Caco-2 (cell line): Measurements from ENCODE around the gene HAUS3. TPM values are rescaled to one million over a fixed set of nuclear protein-coding genes. Genes with fewer than 3 reads are reported as not detected.

Experiments used
- BruUV-seq: library from RNA; stranded (reverse); fragments of 400-500 nt; replicated peaks from 2 replicates; lab custom pipeline; 2021; lab: Mats Ljungman, UMichigan
- CTCF ChIA-PET: fragments of 300-600 bp; sonication (Branson Sonifier 250); formaldehyde crosslinking; loops from one replicate; lab custom pipeline; 2022; ENCODE audit warnings: antibody characterized with exemption; lab: Charles Lee
- POLR2A ChIA-PET: fragments of 300-600 bp; sonication (Branson Sonifier 250); formaldehyde crosslinking; loops from one replicate; lab custom pipeline; 2022; ENCODE audit warnings: antibody characterized with exemption; lab: Charles Lee
- DNase-seq, 2 experiments: peaks; one replicate each; pipeline versions ENCODE4 v3.0.0 to v3.0.0-alpha.2; 2020 to 2022
- H3K27me3 ChIP-seq: replicated peaks from 2 replicates; pipeline ENCODE4 v1.6.0; 2011; ENCODE audit warnings: low read length; ENCODE audit not compliant: control insufficient read depth, insufficient read depth
- H3K36me3 ChIP-seq: 2 replicates; pipeline ENCODE4 v1.5.1; 2011; ENCODE audit warnings: low read length; ENCODE audit not compliant: control insufficient read depth, insufficient read depth
- H3K4me1 ChIP-seq: fragments of 250-450 bp; sonication (Bioruptor Pico); 2 replicates; pipeline ENCODE4 v1.5.1; 2020; ENCODE audit warnings: mild to moderate bottlenecking
- H3K4me3 ChIP-seq: 2 replicates; pipeline ENCODE4 v1.5.1; 2011; ENCODE audit warnings: low read depth, mild to moderate bottlenecking, control low read depth, low read length
- H3K9me3 ChIP-seq: fragments of 250-450 bp; sonication (Bioruptor Pico); 2 replicates; pipeline ENCODE4 v1.5.1; 2020; ENCODE audit warnings: mild to moderate bottlenecking, moderate library complexity
- H3K27ac Mint-ChIP-seq: one replicate; pipeline ENCODE4 v1.8.0; 2022; ENCODE audit warnings: mixed read lengths; ENCODE audit not compliant: unreplicated experiment
- H3K27me3 Mint-ChIP-seq: one replicate; pipeline ENCODE4 v1.8.0; 2022; ENCODE audit warnings: mixed read lengths; ENCODE audit not compliant: insufficient read depth, unreplicated experiment
- H3K36me3 Mint-ChIP-seq: one replicate; pipeline ENCODE4 v1.8.0; 2022; ENCODE audit warnings: mild to moderate bottlenecking, mixed read lengths; ENCODE audit not compliant: insufficient read depth, unreplicated experiment
- H3K4me1 Mint-ChIP-seq: one replicate; pipeline ENCODE4 v1.8.0; 2022; ENCODE audit warnings: low read depth, mixed read lengths; ENCODE audit not compliant: unreplicated experiment
- H3K4me3 Mint-ChIP-seq: one replicate; pipeline ENCODE4 v1.8.0; 2022; ENCODE audit warnings: mild to moderate bottlenecking, moderate library complexity, mixed read lengths; ENCODE audit not compliant: unreplicated experiment
- H3K9me3 Mint-ChIP-seq: one replicate; pipeline ENCODE4 v1.8.0; 2022; ENCODE audit warnings: mixed read lengths; ENCODE audit not compliant: unreplicated experiment
- CTCF ChIP-seq, 2 experiments: fragments of 200-600 bp in 1 of 2; IDR thresholded peaks; 1 replicate in 1 of 2; 2 replicates in 1 of 2; pipeline versions ENCODE4 v1.5.1 to v1.8.0; 2011 to 2022; ENCODE audit warnings: antibody characterized with exemption in 1 of 2, control low read depth in 1 of 2, inconsistent platforms in 1 of 2, low read depth in 1 of 2, low read length in 1 of 2, mild to moderate bottlenecking in 1 of 2, moderate library complexity in 1 of 2; ENCODE audit not compliant: insufficient read depth in 1 of 2, severe bottlenecking in 1 of 2, unreplicated experiment in 1 of 2
- intact Hi-C: fragments of 100-400 bp; cut with micrococcal nuclease; formaldehyde crosslinking; loops from one replicate; pipeline ENCODE4 v1.10.0; 2022; ENCODE audit not compliant: unreplicated experiment
- total RNA-seq: library from RNA; stranded (reverse); gene quantifications from 2 replicates; pipeline ENCODE4 v1.2.3, GENCODE V29; 2022

Gene HAUS3
- total RNA-seq, 1 experiment from 2014 or later, result 17.9 TPM

- Histone ChIP-seq H3K27me3 (no peaks in the 10 kb centered on the region), H3K4me3 (no peak overlapping the region), H3K36me3 (no peaks in the 10 kb centered on the region), H3K4me1 (no peaks in the 10 kb centered on the region), H3K9me3 (no peaks in the 10 kb centered on the region)
- Mint-ChIP-seq H3K4me3 (no peak overlapping the region), H3K36me3 (no peaks in the 10 kb centered on the region), H3K4me1 (peaks cover 9% of the 10 kb centered on the region), H3K27me3 (no peaks in the 10 kb centered on the region), H3K27ac (no peak overlapping the region), H3K9me3 (no peaks in the 10 kb centered on the region)
- intact Hi-C loops, result loop anchor here (1.0 to 5.0 kb wide), 3 partner anchors 197 to 249 kb away; partner anchors contain the start of genes CFAP99, RNF4 and ZFYVE28
- POLR2A ChIA-PET, result interaction anchor here (0.6 to 1.0 kb wide), 2 partner anchors 42 to 316 kb away, joined by 3 to 7 read pairs; partner anchors contain the start of gene FAM193A
- no TSS peak for BruUV-seq
- peak; percentile 69 to 79 for DNase-seq
- CTCF ChIA-PET, result interaction anchor here (0.6 to 1.8 kb wide), 11 partner anchors 11 to 817 kb away, joined by 3 to 14 read pairs (median 5); partner anchors contain the start of genes FAM193A, HAUS3, MXD4 and POLN
- peak; percentile 78 to 88 for TF ChIP-seq CTCF (IDR thresholded peaks at IDR 0.05; ENCODE audit: insufficient read depth in 1 of 2, low read depth in 1 of 2, low read length in 1 of 2, severe bottlenecking in 1 of 2, unreplicated experiment in 1 of 2)
These were observed 21.8 kb downstream of the HAUS3 start for GRCh38 chr4:2220016-2220630.

GRCh38 chr4:2219233-2219760 lies 22.6 kb downstream of the HAUS3 start:
- TF ChIP-seq CTCF (IDR thresholded peaks at IDR 0.05; ENCODE audit: insufficient read depth in 1 of 2, low read depth in 1 of 2, low read length in 1 of 2, severe bottlenecking in 1 of 2, unreplicated experiment in 1 of 2), result no peak
- intact Hi-C loops, result no loop called here
- Mint-ChIP-seq H3K4me1 (peaks cover 9% of the 10 kb centered on the region), H3K4me3 (no peak overlapping the region), H3K9me3 (no peaks in the 10 kb centered on the region), H3K27me3 (no peaks in the 10 kb centered on the region), H3K36me3 (no peaks in the 10 kb centered on the region), H3K27ac (no peak overlapping the region)
- ChIA-PET CTCF (interaction anchor here (0.7 to 1.7 kb wide), 7 partner anchors 11 to 818 kb away, joined by 4 to 14 read pairs (median 6); partner anchors contain the start of genes HAUS3, MXD4, POLN and RNF4), POLR2A (interaction anchor here (1.0 kb wide), 1 partner anchor 43 kb away, joined by 7 read pairs; no protein-coding TSS in a partner anchor)
- DNase-seq, result no peak
- no peaks in the 10 kb centered on the region for H3K27me3 ChIP-seq
- no peaks in the 10 kb centered on the region for H3K9me3 ChIP-seq
- no TSS peak for BruUV-seq
- no peaks in the 10 kb centered on the region for H3K4me1 ChIP-seq
- H3K36me3 ChIP-seq, result no peaks in the 10 kb centered on the region
- no peak overlapping the region for H3K4me3 ChIP-seq

GRCh38 chr4:2218436-2218835 lies 23.5 kb downstream of the HAUS3 start:
- H3K36me3 Mint-ChIP-seq, result no peaks in the 10 kb centered on the region
- no peak for DNase-seq
- no peak overlapping the region for H3K27ac Mint-ChIP-seq
- no peak overlapping the region for H3K4me3 Mint-ChIP-seq
- Histone ChIP-seq H3K9me3 (no peaks in the 10 kb centered on the region), H3K4me3 (no peak overlapping the region), H3K36me3 (no peaks in the 10 kb centered on the region), H3K4me1 (no peaks in the 10 kb centered on the region), H3K27me3 (no peaks in the 10 kb centered on the region)
- peaks cover 9% of the 10 kb centered on the region for H3K4me1 Mint-ChIP-seq
- intact Hi-C loops, result no loop called here
- H3K9me3 Mint-ChIP-seq, result no peaks in the 10 kb centered on the region
- ChIA-PET POLR2A (no interaction called here), CTCF (interaction anchor here (0.7 kb wide), 2 partner anchors 50 to 899 kb away, joined by 3 read pairs; no protein-coding TSS in a partner anchor)
- no TSS peak for BruUV-seq
- H3K27me3 Mint-ChIP-seq, result no peaks in the 10 kb centered on the region
- TF ChIP-seq CTCF (IDR thresholded peaks at IDR 0.05; ENCODE audit: insufficient read depth in 1 of 2, low read depth in 1 of 2, low read length in 1 of 2, severe bottlenecking in 1 of 2, unreplicated experiment in 1 of 2), result no peak
